GM21528 (cell line): ENCODE measurements around the gene C1QL1.
A peak's percentile ranks its signal among the peaks of the same experiment; 100 is the strongest.

ENCODE experiments used
- ATAC-seq: cut with Tn5 transposase; IDR thresholded peaks from one replicate; pipeline ENCODE4 v1.9.1; 2021; ENCODE audit warnings: mild to moderate bottlenecking, moderate library complexity; ENCODE audit not compliant: unreplicated experiment, low FRiP score

The C1QL1 gene

DNA sequence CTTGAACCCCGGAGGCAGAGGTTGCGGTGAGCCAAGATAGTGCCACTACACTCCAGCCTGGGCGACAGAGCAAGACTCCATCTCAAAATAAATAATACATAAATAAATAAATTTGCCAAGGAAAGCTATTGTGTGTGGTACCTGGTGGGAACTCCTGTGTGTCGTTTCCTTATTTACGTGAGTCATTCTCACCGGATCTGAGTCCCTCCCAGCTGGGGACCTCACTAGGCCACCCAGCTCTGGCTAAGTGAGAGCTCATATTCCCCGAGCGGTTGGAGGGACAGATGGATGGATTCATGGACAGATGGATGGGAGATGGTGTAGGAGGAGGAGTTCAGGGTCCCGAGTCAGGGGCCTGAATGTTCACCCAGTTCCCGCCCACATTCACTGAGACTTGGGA lies 22.9 kb upstream of the C1QL1 start:
- no peak for ATAC-seq

DNA sequence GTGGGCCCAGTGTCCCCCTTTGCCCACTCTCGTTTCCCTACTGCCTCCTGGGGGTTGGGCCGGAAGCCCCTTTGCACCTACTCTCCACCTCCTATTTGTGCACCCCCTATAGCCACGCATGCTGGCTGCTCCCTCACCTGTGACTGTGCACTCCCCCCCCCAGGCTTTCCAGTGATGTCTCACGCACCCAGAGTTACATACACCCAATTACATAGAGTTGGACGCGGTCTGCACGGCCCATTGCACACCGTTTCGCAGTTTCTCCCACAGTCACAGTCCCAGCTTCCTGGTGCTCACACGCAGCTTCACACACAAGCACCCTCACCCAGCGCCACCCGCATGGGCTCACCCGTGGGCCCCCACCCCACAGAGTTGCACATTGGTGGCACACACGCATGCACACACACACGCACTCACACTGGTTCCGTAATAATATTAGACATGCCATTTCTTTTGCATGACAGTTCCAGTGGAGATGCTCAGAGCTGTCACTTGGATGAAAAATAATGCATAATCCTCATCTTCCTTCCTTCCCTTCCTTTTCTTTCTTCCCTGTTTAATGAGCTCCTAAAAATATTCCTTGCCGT lies 21.5 kb upstream of the C1QL1 start:
- no peak for ATAC-seq

GRCh38 chr17:44988044-44988942 lies 20.2 kb upstream of the C1QL1 start:
- no peak for ATAC-seq

DNA sequence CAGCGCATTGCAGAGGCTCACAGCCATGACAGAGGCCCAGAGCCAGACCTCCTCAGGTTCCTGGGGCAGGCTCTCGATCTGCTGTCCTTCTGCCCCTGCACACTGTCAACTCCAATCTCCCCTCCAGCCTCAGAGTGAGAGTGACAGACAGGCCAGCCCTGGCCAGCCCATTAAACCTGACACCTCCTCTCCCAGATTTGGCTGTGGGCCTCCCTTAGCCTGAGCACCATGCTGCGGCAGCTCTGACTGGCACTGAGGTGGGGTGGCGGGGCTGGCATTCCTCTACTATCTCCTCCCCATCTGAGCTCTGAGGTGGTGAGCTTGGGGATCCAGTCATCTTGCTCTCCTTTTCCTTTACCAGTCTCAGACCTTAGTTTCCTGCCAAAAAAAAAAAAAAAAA lies 15.5 kb upstream of the C1QL1 start:
- no peak for ATAC-seq

DNA sequence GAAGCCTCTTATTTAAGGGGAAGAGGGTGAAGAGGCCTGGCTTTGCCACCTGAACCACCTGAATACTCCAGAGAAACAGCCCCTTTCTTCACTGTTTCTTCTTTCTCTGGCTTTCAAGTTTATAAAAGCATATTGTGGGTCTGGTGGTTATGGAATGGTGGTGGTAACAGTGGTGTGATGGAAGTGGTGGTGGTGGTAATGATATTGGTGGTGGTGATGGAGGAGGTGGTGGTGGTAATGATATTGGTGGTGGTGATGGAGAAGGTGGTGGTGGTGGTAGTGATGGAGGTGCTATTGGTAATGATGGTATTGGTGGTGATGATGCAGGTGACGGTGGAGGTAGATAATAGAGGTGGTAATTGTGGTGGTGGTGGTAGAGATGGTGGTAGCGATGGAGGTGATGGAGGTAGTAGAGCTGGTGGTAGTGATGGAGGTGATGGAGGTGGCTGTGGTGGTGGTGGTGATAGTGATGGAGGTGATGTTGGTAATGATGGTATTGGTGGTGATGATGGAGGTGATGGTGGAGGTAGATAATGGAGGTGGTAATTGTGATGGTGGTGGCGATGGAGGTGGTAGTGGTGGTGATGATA lies 14.1 kb upstream of the C1QL1 start:
- no peak for ATAC-seq

DNA sequence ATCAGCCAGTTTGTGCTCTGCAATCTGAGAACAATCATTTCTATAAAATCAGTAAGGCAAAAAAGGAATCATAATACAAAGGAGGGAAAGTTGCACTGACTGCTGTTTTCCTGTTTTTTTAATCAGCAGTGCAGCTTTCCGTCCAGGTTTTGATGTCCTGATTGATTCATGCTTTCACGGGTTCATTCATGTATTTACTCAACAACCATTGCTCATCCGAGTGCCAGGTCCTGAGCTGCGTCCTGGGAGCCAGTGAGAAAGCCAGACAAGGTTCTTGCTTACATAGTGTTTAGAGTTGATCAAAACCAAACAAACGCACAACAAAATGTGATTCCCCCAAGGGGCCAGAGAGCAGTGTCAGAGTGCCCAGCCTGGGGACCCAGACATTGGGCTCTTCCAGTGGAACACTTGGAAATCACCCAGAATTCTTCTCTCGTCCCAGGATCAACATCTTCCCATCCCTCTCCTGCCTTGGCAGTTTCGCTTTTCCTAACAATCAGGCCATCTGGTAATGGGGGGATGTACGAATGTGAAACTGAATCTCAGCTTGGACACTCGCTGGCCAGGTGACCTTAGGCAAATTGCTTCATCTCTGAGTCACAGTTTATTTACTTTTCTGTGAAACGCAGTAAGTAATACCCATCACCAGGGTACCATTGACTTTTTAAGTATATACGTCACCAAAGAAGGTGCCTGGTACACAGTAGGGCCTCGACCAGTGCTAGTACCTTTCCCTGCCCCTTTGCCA lies 13.3 kb upstream of the C1QL1 start:
- ATAC-seq: no peak

- ATAC-seq: no peak
Observed at GRCh38 chr17:44979426-44979995, 11.4 kb upstream of the C1QL1 start.

- ATAC-seq: no peak
Observed at GRCh38 chr17:44978807-44979206, 10.7 kb upstream of the C1QL1 start.

- no peak for ATAC-seq
Observed at GRCh38 chr17:44977814-44978550, 9.9 kb upstream of the C1QL1 start.

DNA sequence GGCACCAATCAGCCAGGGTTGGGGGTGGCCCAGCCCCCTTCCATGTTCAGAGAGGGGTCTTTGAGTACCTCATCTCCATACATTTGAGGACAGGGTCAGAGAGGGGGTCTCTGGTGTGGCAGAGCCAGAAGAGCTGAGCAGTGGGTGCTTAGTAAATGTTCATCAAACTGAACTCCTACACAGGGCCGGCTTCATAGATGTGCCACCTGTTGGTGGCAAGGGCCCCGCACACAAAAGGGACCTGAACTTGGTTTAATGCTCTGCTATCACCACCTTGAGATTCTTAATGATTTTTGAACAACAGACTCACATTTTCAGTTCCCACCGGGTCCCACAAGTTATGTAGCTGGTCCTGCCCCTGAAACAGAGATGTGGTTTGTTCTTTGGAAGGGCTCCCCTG lies 9.0 kb upstream of the C1QL1 start:
- no peak for ATAC-seq

DNA sequence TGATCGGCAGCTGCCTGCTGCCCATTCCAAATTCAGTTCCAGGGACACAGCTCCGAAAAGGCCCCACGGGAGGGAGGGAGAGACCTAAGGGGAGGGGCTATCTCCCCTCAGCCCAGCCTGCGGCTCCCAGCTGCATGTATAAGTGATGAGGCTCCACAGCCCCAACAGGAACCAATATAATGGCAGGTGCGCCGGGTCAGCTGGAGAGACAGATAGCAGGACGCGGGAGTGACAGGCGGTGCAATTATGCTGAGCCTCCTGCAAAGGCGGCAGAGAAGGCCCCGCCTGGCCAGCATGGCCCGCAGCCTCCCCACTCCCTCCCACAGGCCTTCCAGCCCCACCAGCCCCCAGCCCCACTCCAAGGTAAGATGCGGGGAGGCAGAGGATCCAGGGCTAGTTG lies 8.1 kb upstream of the C1QL1 start:
- no peak for ATAC-seq

DNA sequence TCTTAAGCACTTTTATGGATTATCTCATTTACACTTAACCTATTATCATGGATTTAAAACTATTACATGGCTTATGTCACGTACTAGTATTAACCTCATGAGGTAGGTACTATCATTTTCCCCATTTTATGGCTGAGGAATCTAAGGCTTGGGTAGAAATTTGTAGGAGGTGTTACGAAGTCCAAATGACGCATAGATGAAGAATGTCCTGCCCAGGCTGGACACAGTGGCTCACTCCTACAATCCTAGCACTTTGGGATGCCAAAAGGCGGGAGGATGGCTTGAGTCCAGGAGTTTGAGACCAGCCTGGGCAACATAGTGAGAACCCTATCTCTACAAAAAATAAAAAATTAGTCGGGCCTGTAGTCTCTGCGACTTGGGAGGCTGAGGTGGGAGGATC lies 4.8 kb upstream of the C1QL1 start:
- no peak for ATAC-seq

DNA sequence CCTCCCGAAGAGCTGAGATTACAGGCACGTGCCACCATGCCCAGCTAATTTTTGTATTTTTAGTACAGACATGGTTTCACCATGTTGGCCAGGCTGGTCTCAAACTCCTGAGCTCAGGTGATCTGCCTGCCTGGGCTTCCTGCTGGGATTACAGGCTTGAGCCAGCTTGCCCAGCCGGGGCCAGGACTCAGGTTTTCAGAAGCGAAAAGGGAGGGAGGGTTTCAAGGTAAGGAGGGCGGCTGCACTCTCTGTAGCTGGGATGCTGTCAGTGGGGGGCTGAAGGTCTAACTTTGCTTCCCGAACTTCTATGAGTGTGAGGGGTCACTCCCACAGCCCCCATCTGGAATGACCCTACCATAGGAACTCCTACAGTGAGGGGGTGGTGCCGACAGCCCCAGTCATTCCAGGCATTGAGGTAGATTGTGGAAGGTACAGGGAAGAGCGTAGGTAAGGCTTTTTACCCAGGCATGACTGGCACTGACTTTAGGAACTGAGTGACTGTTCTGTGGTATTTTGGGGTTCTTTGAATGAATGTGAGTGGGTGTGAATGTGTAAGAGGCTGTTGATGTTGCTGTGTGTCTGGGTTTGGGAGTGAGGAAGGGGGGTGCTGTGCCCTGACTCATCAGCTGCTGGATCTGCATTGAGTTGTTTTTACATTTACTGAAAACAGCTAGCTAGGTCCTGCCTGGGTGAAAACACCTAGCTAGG lies 3.8 kb upstream of the C1QL1 start:
- ATAC-seq: no peak

GRCh38 chr17:44970136-44970741 lies 2.1 kb upstream of the C1QL1 start:
- no peak for ATAC-seq

GRCh38 chr17:44969144-44969780 lies 1.2 kb upstream of the C1QL1 start:
- ATAC-seq: no peak

DNA sequence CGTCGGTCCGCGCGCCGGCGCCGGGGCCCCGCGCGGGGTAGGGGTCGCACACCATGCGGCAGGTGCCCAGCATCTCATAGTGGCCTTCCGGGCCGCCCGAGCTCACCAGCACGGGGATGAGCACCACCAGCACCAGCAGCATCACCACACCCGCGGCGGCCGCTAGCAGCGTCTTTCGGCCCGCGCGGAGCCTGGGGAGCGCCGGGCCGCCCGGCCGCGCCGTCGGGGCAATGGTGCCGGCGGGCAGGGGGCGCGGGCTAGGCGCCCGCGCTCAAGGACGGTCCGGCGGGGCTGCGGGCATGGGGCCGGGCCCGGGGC lies 237 bp downstream of the C1QL1 start:
- ATAC-seq: peak; percentile 14

- ATAC-seq: no peak
Observed at GRCh38 chr17:44967026-44967906, 837 bp downstream of the C1QL1 start.
